Activated naive CD4-positive, alpha-beta T cell treated with anti-CD3 and anti-CD28 coated beads for 36 hours (primary cell): Measurements from ENCODE around the gene SPNS3. TPM values are rescaled to one million over a fixed set of nuclear protein-coding genes. Genes with fewer than 3 reads are reported as not detected.

Source experiments
- CTCF ChIA-PET: fragments of 350-600 bp; sonication (Branson Sonifier 250); formaldehyde crosslinking; loops from one replicate; lab custom pipeline; 2021; ENCODE audit warnings: antibody characterized with exemption; lab: Charles Lee
- DNase-seq: peaks from one replicate; pipeline ENCODE4 v3.0.0-alpha.2; 2020
- H3K27ac Mint-ChIP-seq: one replicate; pipeline ENCODE4 v1.8.0; 2021; ENCODE audit warnings: mild to moderate bottlenecking, mixed read lengths
- H3K27me3 Mint-ChIP-seq: one replicate; pipeline ENCODE4 v1.8.0; 2021; ENCODE audit warnings: low read depth, mixed read lengths
- H3K36me3 Mint-ChIP-seq: one replicate; pipeline ENCODE4 v1.8.0; 2021; ENCODE audit warnings: low read depth, mixed read lengths
- H3K4me1 Mint-ChIP-seq: one replicate; pipeline ENCODE4 v1.8.0; 2021; ENCODE audit warnings: low read depth, mixed read lengths
- H3K4me3 Mint-ChIP-seq: one replicate; pipeline ENCODE4 v1.8.0; 2021; ENCODE audit warnings: mild to moderate bottlenecking, moderate library complexity, mixed read lengths
- H3K9me3 Mint-ChIP-seq: one replicate; pipeline ENCODE4 v1.8.0; 2021; ENCODE audit warnings: mixed read lengths
- intact Hi-C: fragments of 100-400 bp; cut with micrococcal nuclease; formaldehyde crosslinking; loops from one replicate; pipeline ENCODE4 v1.15.1; 2023
- total RNA-seq, 2 experiments: library from RNA; stranded (reverse); gene quantifications; one replicate each; pipeline ENCODE4 v1.2.3, GENCODE V29; 2021

Gene SPNS3
- total RNA-seq, 2 experiments from 2014 or later = 17.7 to 20.4 TPM

DNA sequence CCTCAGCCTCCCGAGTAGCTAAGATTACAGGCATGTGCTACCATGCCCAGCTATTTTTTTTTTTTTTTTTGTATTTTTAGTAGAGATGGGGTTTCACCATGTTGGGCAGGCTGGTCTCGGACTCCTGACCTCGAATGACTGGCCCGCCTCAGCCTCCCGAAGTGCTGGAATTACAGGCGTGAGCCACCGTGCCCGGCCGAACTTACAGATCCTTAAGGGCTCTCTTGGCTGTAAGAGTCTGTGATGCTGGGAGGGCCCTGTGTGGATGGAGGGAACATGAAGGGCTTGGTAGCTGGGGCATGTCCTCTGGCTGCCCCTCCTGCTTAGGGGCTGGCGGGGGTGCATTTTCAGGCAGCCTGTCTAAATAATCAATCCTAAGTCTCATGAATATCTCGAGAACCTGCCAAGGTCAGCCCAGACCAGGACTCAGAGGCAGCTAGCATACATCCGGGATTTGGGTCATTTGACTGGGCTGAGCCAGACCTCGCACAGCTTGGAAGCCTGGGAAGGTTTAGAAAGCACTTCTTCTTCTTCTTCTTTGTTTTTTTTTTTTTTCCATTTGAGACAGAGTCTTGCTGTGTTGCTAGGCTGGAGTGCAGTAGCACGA is 17.1 kb downstream of the SPNS3 start:
- no peak for DNase-seq
- intact Hi-C loops = no loop called here
- H3K4me1 Mint-ChIP-seq = no peaks in the 10 kb centered on the region
- CTCF ChIA-PET = interaction anchor here (0.6 to 1.2 kb wide), 3 partner anchors 30 to 413 kb away, joined by 3 to 5 read pairs (median 4); no protein-coding TSS in a partner anchor
- no peaks in the 10 kb centered on the region for H3K27me3 Mint-ChIP-seq
- H3K9me3 Mint-ChIP-seq = no peaks in the 10 kb centered on the region
- no peaks in the 10 kb centered on the region for H3K36me3 Mint-ChIP-seq
- no peak overlapping the region for H3K4me3 Mint-ChIP-seq
- H3K27ac Mint-ChIP-seq = no peak overlapping the region

DNA sequence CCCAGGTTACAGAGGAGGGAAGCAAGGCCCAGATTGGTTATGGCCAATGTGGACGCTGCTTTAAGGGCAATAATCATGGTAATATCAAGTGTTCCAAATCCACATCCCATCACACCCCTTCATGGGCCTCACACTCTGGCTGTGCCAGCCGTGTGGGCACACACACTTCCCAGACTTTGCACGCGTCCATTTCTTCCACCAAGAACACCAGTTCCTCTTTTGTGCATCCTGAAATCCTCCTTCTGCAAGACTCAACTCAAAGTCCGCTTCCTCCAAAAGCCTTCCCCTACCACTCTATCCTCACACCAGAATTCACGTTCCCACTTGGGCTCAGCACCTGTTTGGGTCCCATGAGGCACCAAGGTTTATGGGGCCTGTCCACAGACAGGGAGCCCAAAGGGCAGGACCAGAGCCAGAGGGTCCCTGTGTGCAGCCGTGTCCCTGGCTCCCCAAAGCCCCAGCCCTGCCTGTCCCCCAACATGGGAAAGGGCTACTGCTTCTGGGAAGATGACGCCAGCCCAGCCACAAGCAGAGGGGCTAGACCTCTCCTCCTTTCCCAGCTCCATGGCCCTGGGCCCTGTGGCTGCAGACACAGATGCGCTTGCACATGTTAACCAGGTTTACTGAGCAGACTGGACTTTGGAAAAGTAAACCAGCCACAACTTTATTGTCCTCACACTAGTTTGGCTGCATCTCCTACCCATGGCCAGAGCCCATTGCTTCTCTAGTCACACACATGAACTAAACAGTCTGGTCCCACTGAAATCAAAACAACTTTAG is 20.3 kb downstream of the SPNS3 start:
- DNase-seq = no peak
- peaks cover 1% of the 10 kb centered on the region for H3K36me3 Mint-ChIP-seq
- no peaks in the 10 kb centered on the region for H3K27me3 Mint-ChIP-seq
- CTCF ChIA-PET = interaction anchor here (1.0 kb wide), 1 partner anchor 27 kb away, joined by 3 read pairs; no protein-coding TSS in a partner anchor
- no peaks in the 10 kb centered on the region for H3K4me1 Mint-ChIP-seq
- intact Hi-C loops = no loop called here
- no peak overlapping the region for H3K4me3 Mint-ChIP-seq
- no peaks in the 10 kb centered on the region for H3K9me3 Mint-ChIP-seq
- no peak overlapping the region for H3K27ac Mint-ChIP-seq

DNA sequence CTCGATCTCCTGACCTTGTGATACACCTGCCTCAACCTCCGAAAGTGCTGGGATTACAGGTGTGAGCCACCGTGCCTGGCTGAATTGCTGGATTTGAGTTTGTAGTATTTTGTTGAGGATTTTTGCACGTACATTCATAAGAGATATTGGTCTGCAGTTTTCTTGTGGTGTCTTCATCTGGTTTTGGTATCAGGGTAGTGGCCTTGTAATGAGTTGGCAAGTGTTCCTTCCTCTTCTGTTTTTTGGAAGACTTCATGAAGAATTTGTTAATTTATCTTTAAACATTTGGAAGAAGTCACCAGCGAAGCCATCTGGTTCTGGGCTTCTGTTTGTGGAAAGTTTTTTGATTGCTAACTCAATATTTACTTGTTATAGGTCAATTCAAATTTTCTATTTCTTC is 26.9 kb downstream of the SPNS3 start:
- no peak for DNase-seq
- no peaks in the 10 kb centered on the region for H3K4me1 Mint-ChIP-seq
- no peaks in the 10 kb centered on the region for H3K27me3 Mint-ChIP-seq
- intact Hi-C loops = no loop called here
- no peak overlapping the region for H3K27ac Mint-ChIP-seq
- CTCF ChIA-PET = no interaction called here
- no peak overlapping the region for H3K4me3 Mint-ChIP-seq
- peaks cover 8% of the 10 kb centered on the region for H3K9me3 Mint-ChIP-seq
- peaks cover 7% of the 10 kb centered on the region for H3K36me3 Mint-ChIP-seq

DNA sequence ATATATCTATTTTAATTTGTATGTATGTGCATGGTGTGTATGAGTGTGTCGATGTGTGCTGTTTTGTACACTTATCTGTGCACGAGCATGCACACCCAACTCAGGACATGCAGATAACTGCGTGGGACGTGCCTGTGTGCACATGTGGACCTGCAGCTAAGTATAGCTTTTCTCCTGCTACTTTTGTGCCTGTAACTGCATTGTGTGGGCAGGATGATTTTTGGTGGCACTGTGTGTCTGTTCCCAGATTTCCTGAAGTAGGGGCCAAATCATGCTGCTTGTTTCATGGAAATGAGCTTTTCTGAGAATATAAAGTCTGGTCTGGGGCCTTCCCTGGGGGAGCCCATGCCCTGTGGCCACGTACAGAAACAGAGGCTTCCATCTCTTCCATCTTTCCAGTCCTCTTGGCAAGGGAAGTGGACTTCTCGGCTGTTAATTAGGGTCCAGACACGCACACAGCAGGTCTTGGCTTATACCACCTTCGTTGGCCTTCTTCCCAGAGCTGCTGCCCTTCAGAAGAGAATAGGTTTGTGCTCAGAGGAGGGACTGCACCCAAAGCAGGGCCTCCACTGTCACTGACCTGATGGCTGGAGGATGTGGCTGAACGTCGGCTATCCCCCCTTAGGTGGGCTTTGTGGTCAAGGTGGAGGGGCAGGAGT is 30.2 kb downstream of the SPNS3 start:
- peaks cover 6% of the 10 kb centered on the region for H3K36me3 Mint-ChIP-seq
- CTCF ChIA-PET = no interaction called here
- no peak for DNase-seq
- H3K9me3 Mint-ChIP-seq = peaks cover 8% of the 10 kb centered on the region
- intact Hi-C loops = no loop called here
- H3K4me1 Mint-ChIP-seq = no peaks in the 10 kb centered on the region
- no peak overlapping the region for H3K4me3 Mint-ChIP-seq
- no peak overlapping the region for H3K27ac Mint-ChIP-seq
- H3K27me3 Mint-ChIP-seq = no peaks in the 10 kb centered on the region

DNA sequence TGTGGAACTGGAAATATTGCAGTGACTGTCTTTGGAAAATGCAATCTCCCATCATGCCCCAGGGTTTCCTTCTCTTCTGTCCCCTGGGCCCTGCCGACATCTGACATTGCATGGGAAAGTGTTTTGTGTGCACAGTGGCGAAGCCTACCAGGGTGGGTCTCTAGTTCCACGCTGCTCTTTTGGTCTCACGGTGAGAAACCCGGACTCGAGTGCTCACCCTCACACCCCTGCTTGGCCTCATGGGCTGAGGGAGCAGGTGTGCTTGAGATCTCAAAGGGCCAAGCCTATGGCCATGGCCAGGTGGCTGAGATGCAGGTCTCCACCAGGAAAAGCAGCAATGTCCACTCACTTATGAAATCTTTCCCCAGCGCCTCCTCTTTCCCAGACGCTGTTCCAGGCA is 32.0 kb downstream of the SPNS3 start:
- H3K4me3 Mint-ChIP-seq = no peak overlapping the region
- CTCF ChIA-PET = no interaction called here
- no peaks in the 10 kb centered on the region for H3K4me1 Mint-ChIP-seq
- intact Hi-C loops = no loop called here
- H3K27me3 Mint-ChIP-seq = no peaks in the 10 kb centered on the region
- no peak for DNase-seq
- no peaks in the 10 kb centered on the region for H3K36me3 Mint-ChIP-seq
- H3K9me3 Mint-ChIP-seq = peaks cover under 1% of the 10 kb centered on the region
- H3K27ac Mint-ChIP-seq = no peak overlapping the region

DNA sequence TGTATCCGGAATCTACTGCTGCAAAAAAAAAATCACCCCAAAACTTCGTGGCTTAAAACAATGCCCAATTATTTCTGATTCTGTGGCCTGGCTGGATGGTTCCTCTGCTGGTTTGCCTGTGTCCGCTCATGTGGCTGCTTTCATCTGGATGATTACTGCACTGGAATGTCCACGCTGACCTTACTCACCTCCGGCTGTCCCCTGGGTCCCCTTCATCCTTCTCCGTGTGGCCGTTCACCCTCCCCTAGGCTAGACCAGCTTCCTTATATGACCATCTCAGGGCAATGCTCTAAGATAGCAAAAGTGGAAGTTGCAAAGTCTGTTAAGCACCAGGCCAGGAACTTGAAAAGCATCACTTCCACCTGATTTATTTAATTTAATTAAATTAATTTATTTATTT is 33.5 kb downstream of the SPNS3 start:
- H3K27me3 Mint-ChIP-seq = no peaks in the 10 kb centered on the region
- CTCF ChIA-PET = no interaction called here
- H3K9me3 Mint-ChIP-seq = no peaks in the 10 kb centered on the region
- H3K27ac Mint-ChIP-seq = no peak overlapping the region
- DNase-seq = no peak
- intact Hi-C loops = no loop called here
- H3K36me3 Mint-ChIP-seq = no peaks in the 10 kb centered on the region
- no peaks in the 10 kb centered on the region for H3K4me1 Mint-ChIP-seq
- H3K4me3 Mint-ChIP-seq = no peak overlapping the region

DNA sequence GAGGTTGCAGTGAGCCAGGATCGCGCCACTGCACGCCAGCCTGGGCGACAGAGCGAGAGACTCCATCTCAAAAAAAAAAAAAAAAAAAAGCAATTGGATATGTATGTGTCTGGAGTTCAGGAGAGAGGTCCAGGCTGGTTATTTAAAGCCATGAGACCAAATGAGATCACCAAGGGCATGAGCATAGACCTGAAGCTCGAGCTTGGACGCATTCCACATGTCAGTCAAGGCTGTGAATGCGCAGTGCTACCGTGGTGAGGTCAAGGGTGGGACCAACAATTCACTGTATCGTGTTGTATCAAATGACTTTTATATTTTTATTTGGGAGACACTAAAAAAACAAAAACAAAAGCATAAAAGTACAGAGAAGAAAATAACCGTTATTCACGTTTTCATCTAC is 35.8 kb downstream of the SPNS3 start:
- CTCF ChIA-PET = interaction anchor here (0.6 kb wide), 1 partner anchor 430 kb away, joined by 3 read pairs; no protein-coding TSS in a partner anchor
- H3K4me3 Mint-ChIP-seq = no peak overlapping the region

DNA sequence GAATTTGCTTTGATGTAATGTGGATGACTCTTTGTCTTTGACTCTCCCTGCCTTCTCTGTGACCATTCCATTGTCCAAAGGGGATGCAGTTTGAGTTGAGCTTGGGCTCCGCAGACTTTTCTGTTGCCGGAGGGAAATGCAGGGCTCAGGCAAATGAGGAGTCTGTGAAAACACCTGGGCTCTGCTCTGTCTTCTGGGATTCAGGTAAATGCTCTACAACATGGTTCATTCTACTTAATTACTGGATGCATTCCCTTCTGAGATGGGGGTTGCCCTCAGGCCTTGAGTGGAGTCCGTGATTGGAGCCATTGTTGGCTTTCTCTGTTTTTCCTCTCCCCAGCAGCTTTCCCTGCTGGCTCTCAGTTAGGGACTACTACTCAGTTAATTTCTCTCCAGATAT is 38.5 kb downstream of the SPNS3 start:
- Mint-ChIP-seq H3K27me3 (no peaks in the 10 kb centered on the region), H3K9me3 (no peaks in the 10 kb centered on the region), H3K4me3 (no peak overlapping the region), H3K27ac (no peak overlapping the region), H3K36me3 (no peaks in the 10 kb centered on the region), H3K4me1 (peaks cover 3% of the 10 kb centered on the region)
- DNase-seq = no peak
- intact Hi-C loops = no loop called here
- CTCF ChIA-PET = interaction anchor here (0.6 kb wide), 1 partner anchor 45 kb away, joined by 4 read pairs; no protein-coding TSS in a partner anchor

More for the DNA sequence above, 35.8 kb downstream of the SPNS3 start:
- no peak for DNase-seq
- Mint-ChIP-seq H3K9me3 (no peaks in the 10 kb centered on the region), H3K4me1 (no peaks in the 10 kb centered on the region), H3K27ac (no peak overlapping the region), H3K27me3 (no peaks in the 10 kb centered on the region), H3K36me3 (no peaks in the 10 kb centered on the region)
- intact Hi-C loops = no loop called here

DNA sequence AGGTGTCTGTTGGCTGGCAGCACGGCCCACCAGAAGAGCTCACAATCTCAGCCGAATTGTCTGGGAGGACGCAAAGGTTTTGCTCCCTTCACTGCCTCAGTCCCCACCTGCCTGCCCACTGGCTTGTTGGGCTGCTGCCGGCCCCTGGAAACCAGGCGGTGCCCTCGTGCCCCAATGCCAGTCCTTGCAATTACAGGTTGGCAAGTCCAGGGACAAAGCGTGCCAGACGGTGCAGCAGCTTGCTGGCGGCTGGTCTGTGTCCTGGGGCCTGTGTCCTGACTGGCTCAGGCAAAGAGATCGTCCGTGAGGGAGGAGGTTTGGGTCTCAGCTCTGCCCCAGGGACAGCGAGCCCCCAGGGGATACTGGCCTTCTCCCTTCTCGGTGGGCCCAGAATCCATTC is 40.4 kb downstream of the SPNS3 start:
- Mint-ChIP-seq H3K4me3 (no peak overlapping the region), H3K36me3 (no peaks in the 10 kb centered on the region), H3K4me1 (peaks cover 5% of the 10 kb centered on the region), H3K9me3 (no peaks in the 10 kb centered on the region), H3K27ac (no peak overlapping the region), H3K27me3 (no peaks in the 10 kb centered on the region)
- intact Hi-C loops = no loop called here
- CTCF ChIA-PET = no interaction called here
- no peak for DNase-seq

DNA sequence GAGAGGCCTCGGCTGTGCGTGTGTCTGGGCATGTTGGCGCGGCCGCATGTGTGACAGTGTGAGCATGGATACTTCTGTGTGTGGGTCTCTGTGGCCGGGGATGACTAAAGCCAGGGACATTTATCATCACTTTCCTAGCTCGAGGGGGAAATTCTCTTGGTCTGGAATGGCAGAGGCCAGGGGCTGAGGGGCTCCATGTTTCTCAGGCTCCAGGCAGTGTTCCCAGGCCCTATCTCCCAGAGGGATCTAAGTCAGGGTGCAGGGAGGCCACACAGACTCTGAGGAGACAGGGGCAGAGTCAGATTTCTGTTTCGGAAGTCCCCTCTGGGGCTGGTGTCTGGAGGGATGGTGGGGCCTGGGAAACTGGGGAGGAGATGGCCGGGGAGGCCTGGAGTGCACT is 41.3 kb downstream of the SPNS3 start:
- Mint-ChIP-seq H3K27me3 (no peaks in the 10 kb centered on the region), H3K27ac (no peak overlapping the region), H3K4me3 (no peak overlapping the region), H3K9me3 (no peaks in the 10 kb centered on the region), H3K36me3 (no peaks in the 10 kb centered on the region), H3K4me1 (peaks cover 5% of the 10 kb centered on the region)
- CTCF ChIA-PET = no interaction called here
- intact Hi-C loops = no loop called here
- no peak for DNase-seq

DNA sequence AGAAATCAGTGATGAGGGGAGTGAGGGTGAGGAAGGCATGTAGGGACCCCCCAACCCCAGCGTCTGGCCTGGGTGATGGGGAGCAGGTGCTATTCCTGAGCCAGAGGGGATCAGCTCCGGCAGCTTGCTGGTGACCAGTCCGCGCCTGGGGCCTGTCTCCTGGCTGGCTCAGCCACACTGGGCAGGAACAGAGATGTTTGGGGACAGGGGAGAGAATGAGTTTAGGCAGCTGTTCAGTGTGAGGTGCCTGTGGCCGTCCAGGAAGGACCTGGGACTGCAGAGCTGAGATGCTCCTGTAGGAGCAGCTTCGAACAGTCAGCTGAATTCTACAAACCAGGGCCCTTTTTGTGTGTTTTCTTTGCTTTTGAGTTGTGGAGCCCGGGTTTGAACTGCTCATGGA is 41.7 kb downstream of the SPNS3 start:
- no peak overlapping the region for H3K27ac Mint-ChIP-seq
- DNase-seq = no peak
- H3K27me3 Mint-ChIP-seq = no peaks in the 10 kb centered on the region
- peaks cover 8% of the 10 kb centered on the region for H3K4me1 Mint-ChIP-seq
- CTCF ChIA-PET = no interaction called here
- H3K4me3 Mint-ChIP-seq = no peak overlapping the region
- intact Hi-C loops = no loop called here
- no peaks in the 10 kb centered on the region for H3K36me3 Mint-ChIP-seq
- H3K9me3 Mint-ChIP-seq = no peaks in the 10 kb centered on the region

DNA sequence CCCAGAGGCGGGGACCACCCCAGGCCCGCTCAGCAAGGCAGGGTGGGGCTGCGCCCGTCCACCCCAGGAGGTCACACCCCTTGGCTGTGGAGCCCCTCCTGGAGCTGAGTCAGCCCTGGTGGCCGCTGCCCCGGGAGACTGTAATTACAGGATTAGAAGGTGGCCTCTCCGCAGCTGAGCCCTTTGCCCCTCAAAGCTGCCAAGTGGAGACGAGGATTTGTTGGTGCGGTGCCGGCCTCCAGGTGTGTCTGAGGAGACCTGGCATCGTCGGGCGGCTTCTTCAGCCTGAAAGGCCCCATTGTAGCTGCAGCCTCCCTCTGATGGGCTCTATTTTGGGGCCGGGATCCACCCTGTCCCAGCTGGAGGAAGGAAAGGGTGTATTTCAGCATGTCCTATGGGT is 42.3 kb downstream of the SPNS3 start:
- intact Hi-C loops = no loop called here
- Mint-ChIP-seq H3K36me3 (no peaks in the 10 kb centered on the region), H3K27me3 (no peaks in the 10 kb centered on the region), H3K4me3 (no peak overlapping the region), H3K27ac (no peak overlapping the region), H3K9me3 (no peaks in the 10 kb centered on the region), H3K4me1 (peaks cover 14% of the 10 kb centered on the region)
- CTCF ChIA-PET = no interaction called here
- DNase-seq = no peak
